Uterus (tissue), 2 donors: Measurements from ENCODE around the gene ADSL.

Source experiments
- POLR2A ChIP-seq, 2 donors: fragments of 450-650 bp; IDR thresholded peaks; one replicate each; pipeline ENCODE4 v1.6.1; 2016; ENCODE audit warnings: antibody characterized with exemption in 2 of 2, mild to moderate bottlenecking in 1 of 2, moderate library complexity in 1 of 2
- TF ChIP-seq, protein P1 (sequence below), 4 experiments: fragments of 200-600 bp in 2 of 4; fragments of 450-650 bp in 2 of 4; sonication (generic) in 2 of 4; IDR thresholded peaks; one replicate each; pipeline ENCODE4 v1.5.1; 2016 to 2019; ENCODE audit warnings: antibody characterized with exemption in 4 of 4, mild to moderate bottlenecking in 2 of 4, moderate library complexity in 1 of 4

- TF ChIP-seq, protein P1, sequence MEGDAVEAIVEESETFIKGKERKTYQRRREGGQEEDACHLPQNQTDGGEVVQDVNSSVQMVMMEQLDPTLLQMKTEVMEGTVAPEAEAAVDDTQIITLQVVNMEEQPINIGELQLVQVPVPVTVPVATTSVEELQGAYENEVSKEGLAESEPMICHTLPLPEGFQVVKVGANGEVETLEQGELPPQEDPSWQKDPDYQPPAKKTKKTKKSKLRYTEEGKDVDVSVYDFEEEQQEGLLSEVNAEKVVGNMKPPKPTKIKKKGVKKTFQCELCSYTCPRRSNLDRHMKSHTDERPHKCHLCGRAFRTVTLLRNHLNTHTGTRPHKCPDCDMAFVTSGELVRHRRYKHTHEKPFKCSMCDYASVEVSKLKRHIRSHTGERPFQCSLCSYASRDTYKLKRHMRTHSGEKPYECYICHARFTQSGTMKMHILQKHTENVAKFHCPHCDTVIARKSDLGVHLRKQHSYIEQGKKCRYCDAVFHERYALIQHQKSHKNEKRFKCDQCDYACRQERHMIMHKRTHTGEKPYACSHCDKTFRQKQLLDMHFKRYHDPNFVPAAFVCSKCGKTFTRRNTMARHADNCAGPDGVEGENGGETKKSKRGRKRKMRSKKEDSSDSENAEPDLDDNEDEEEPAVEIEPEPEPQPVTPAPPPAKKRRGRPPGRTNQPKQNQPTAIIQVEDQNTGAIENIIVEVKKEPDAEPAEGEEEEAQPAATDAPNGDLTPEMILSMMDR (IDR thresholded peaks at IDR 0.05): no peak
- no peak for TF ChIP-seq POLR2A (IDR thresholded peaks at IDR 0.05)
These were observed 86.3 kb downstream of the ADSL start for GRCh38 chr22:40432625-40433024.
